ENCODE measurements around the gene LRRN4.

LRRN4 gene

DNA sequence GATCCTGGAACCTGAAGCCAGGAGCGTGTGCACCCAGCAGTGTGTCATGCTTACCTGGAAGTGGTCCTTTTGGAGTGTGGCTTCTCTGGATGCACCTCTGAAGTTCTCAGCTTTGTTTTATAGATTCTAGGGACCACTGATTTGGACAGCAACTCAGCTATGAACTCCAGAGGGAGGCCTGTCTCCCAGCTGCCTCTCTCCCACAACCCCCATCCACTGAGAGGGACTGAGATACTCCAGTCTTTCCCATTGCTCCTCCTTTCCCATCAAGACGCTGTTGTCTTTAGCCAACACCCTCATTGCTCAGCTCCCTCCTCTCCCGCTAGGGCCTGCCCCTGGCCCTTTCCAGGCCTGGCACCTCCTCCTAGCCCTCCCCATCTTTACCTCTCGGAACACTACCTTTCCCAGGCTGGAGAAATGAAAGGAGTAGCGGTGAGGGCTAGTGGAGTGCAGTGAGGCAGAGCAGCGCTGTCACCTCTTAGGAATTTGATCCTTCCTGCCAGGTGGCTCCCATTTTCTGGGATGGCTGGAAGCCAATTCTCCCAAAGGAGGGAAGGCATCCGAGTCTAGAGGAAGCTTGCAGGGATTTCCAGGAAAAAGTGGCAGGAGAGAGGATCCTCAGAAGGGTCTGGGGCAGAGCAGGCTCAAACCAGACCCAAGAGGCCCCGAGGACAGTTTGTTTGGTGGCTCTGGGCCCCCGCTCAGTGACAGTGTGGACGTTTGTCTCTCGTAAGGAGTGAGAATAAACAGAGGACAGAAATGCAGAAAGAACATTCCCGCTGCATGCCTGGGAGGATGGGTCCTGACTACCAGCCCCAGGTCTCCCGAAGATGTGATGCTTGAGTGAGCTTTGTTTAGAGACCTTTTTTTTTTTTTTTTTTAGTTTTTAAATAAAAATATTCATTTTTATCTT is at the start of gene LRRN4:
LRRN4 (minus strand) TSS at position 285 of the 913 bp plus-strand sequence. CDS start 1,261 bp downstream, outside the sequence.
- no peak within 1 kb of the TSS for H3K4me3 ChIP-seq (ENCODE audit: low read depth, low read length)

- no peak overlapping the region for H3K4me3 ChIP-seq (ENCODE audit: low read depth, low read length)
These were observed 49.4 kb upstream of the LRRN4 start for GRCh38 chr20:6103301-6103700.

DNA sequence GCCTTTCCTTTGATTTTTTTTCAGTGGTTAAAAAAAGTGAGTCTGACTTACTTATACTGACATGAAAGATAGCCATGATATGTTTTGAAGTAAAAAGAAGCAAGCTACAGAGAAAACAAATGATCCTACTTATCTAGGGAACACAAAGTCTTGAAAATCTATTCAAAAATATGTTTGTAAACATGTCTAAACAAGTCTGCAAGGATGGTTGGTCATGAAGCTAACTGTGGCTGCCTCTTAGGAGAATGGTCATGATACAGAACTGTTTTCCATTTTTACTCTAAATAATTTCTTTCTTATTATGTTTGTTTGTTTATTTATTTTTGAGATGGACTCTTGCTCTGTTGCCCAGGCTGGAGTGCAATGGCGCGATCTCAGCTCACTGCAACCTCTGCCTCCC is 47.5 kb upstream of the LRRN4 start:
- no peak overlapping the region for H3K4me3 ChIP-seq (ENCODE audit: low read depth, low read length)

DNA sequence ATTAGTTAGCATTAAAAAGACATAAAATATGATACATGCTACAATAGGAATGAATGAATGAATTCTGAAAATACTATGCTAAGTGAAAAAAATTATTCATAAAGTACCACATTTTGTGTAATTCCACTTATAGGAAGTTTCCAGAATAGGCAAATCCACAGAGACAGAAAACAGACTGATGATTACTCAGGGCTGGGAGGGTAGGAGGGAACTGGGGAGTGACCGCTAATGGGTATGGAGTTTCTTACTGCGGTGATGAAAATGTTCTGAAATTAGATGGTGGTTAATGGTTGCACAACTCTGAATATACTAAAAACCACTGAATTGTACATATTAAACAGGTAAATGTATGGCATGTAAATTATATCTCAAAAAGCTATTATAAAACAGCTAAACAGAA is 46.4 kb upstream of the LRRN4 start:
- no peak overlapping the region for H3K4me3 ChIP-seq (ENCODE audit: low read depth, low read length)

GRCh38 chr20:6099819-6100218 is 46.0 kb upstream of the LRRN4 start:
- no peak overlapping the region for H3K4me3 ChIP-seq (ENCODE audit: low read depth, low read length)

- H3K4me3 ChIP-seq (ENCODE audit: low read depth, low read length), result no peak overlapping the region
These were observed 41.5 kb upstream of the LRRN4 start for GRCh38 chr20:6095409-6095808.

GRCh38 chr20:6094565-6094964 is 40.7 kb upstream of the LRRN4 start:
- H3K4me3 ChIP-seq (ENCODE audit: low read depth, low read length), result no peak overlapping the region

- no peak overlapping the region for H3K4me3 ChIP-seq (ENCODE audit: low read depth, low read length)
These were observed 40.2 kb upstream of the LRRN4 start for GRCh38 chr20:6094063-6094462.

DNA sequence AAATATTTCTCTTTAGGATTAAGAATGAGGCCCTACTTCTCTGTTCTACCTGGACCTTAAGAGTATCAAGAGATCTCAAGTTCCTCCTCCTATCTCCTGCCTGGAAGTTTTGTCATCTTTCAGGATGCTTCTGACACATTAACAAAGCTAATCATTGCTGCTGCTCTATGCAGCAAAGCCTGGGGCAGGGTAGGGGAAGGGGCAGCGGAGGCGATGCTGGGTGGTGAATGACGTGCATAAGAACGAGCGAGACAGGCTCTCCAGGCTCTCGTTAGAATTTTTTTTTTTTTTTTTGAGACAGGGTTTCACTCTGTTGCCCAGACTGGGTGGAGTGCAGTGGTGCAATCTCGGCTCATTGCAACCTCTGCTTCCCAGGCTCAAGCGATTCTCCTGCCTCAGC is 37.8 kb upstream of the LRRN4 start:
- no peak overlapping the region for H3K4me3 ChIP-seq (ENCODE audit: low read depth, low read length)

GRCh38 chr20:6086868-6087267 is 33.0 kb upstream of the LRRN4 start:
- H3K4me3 ChIP-seq (ENCODE audit: low read depth, low read length), result no peak overlapping the region

GRCh38 chr20:6083926-6084325 is 30.1 kb upstream of the LRRN4 start:
- no peak overlapping the region for H3K4me3 ChIP-seq (ENCODE audit: low read depth, low read length)

GRCh38 chr20:6081236-6081635 is 27.4 kb upstream of the LRRN4 start:
- no peak overlapping the region for H3K4me3 ChIP-seq (ENCODE audit: low read depth, low read length)

DNA sequence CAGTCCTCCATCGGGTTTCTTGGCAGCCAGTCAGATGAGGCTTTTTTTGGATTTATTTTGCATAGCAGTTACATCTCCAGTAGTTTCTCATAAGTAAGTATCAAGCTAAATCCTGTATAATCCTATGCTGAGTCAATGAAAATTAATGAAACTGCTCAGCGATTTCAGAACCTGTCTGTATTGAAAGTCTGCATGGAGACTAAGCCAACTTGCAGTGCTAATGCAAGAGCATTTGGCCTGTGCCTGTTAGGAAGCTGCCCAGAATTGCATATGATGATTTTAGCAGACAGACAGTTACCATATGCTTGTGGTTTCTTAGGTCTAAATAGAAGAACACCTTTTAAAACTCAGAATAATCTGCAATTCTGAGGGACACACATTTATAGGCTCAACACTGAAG is 25.2 kb upstream of the LRRN4 start:
- no peak overlapping the region for H3K4me3 ChIP-seq (ENCODE audit: low read depth, low read length)

- H3K4me3 ChIP-seq (ENCODE audit: low read depth, low read length), result no peak overlapping the region
These were observed 21.8 kb upstream of the LRRN4 start for GRCh38 chr20:6075428-6076219.

- no peak overlapping the region for H3K4me3 ChIP-seq (ENCODE audit: low read depth, low read length)
These were observed 20.9 kb upstream of the LRRN4 start for GRCh38 chr20:6074784-6075183.

- H3K4me3 ChIP-seq (ENCODE audit: low read depth, low read length), result no peak overlapping the region
These were observed 20.3 kb upstream of the LRRN4 start for GRCh38 chr20:6074145-6074561.

DNA sequence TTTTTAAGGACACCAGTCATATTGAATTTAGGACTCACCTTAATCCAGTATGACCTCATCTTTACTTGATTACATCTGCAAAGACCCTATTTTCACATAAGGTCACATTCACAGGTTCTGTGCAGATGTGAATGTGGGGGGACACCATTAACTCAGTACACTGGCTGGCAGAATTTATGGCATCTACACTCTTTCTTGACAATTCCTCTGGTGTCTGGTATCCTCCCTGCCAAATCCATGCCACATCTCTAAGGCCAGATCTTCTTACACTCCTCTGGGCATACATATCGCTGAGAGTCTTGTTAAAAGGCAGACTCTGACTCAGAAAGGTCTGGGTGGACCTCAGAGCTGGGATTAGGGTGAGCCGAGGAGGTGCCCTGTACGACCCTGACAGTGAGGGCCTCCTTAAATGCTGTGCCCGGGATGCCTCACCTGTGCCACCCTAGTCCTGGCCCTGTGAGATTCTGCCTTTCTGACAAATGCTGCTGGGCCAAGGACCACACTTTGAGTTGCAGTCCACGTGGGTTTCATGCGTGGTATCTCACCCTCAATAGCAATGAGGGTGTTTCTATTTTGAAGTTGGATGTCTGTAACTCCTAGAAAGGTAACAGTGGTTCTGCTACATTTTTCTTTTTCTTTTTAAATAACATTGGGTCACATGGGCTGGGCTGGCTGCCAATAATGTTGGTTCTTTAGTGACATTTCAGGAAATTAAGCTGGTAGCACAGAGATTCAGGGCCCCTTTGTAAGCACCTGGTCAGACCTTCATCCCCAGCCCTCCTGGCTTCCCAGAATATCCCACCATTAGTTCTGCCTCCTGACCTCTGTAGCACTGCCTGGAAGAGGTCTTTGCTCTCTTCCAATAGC is 17.2 kb upstream of the LRRN4 start:
- no peak overlapping the region for H3K4me3 ChIP-seq (ENCODE audit: low read depth, low read length)

DNA sequence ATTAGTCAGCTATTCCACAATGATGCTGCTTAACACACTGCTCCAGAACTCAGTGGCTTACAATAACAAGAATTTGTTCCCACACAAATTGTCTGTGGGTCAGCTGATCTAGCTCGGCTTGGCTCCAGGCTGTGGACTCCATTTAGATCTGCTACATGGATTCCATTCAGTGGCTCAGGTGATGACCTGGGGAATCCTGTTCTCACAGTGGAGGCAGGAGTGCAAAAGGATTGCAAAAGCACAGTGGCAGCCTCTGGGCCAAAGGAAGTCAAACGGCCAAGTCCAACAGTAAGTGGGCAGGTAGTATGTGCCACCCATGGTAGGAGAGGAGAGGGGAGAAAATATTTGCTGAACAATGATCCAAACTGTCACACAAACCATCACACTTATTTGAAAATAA is 15.8 kb upstream of the LRRN4 start:
- H3K4me3 ChIP-seq (ENCODE audit: low read depth, low read length), result no peak overlapping the region

DNA sequence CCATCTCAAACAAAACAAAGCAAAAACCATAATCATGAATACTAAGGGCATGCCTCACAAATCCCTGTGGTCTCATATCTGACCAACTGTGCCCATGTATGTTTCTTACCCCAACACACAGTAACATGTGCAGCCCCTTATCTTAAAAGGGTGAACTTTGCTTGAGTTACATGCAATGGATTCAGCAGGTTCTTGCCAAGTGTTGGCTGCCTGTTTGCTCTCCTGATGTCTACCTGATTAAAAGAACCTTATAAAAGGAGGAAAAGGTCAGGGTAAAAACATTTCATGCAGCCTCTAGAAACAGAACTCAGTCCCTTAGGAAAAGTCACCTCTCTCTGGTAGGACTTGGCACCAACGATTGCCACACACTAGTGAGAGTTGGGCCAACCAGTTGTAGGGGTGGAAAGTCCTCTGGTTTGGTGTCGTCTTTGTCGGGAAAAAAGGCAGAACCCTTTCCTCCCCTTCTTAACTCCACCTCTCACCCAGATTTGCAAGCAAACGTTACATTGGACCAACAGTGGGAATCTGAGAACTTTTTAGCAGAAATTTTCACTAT is 14.0 kb upstream of the LRRN4 start:
- no peak overlapping the region for H3K4me3 ChIP-seq (ENCODE audit: low read depth, low read length)

- H3K4me3 ChIP-seq (ENCODE audit: low read depth, low read length), result no peak overlapping the region
These were observed 12.7 kb upstream of the LRRN4 start for GRCh38 chr20:6066582-6066981.

GRCh38 chr20:6061544-6061943 is 7.7 kb upstream of the LRRN4 start:
- no peak overlapping the region for H3K4me3 ChIP-seq (ENCODE audit: low read depth, low read length)

Data from iPS-11a (cell line).